NB4 (cell line): Measurements from ENCODE around the gene SYT6.

Source experiments
- MYC ChIP-seq: IDR thresholded peaks from 2 replicates; pipeline ENCODE4 v1.6.1; 2011; ENCODE audit warnings: low read depth, low read length
- TF ChIP-seq, protein P1 (sequence below): IDR thresholded peaks from one replicate; pipeline ENCODE4 v1.5.1; 2012; ENCODE audit warnings: low read depth, low read length

DNA sequence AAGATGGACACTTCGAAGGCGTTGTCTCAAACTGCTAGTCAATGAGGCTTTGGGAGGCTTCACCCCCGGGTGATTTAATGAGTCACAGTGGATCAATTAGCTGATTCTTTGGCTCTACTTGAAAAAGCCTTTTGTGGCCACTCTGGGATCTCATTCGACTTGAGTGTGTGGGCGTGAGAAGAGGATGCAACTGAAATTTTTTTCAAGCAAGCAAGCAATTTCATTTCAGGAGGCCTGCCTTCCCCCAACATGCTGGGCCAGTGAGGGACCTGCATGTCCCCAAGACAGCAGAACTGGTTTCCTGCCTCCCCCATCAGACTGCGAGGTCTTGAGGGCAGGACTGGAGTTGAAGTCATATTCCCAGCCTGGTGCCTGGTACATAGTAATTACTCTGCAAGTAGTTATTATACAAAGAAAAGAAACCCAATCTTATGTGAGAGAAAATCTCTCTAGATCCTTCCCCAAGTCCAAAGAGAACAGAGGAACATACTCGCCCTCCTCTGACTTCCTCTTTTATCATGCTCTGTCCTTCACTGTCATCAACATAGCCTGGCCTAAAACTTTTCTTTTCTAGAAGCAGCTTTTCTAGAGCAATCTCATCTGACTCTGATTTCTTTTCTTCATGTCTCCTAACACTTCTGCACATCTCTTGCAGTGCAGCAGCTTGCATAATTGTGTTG, 22.7 kb downstream of the SYT6 start:
- TF ChIP-seq, protein P1, sequence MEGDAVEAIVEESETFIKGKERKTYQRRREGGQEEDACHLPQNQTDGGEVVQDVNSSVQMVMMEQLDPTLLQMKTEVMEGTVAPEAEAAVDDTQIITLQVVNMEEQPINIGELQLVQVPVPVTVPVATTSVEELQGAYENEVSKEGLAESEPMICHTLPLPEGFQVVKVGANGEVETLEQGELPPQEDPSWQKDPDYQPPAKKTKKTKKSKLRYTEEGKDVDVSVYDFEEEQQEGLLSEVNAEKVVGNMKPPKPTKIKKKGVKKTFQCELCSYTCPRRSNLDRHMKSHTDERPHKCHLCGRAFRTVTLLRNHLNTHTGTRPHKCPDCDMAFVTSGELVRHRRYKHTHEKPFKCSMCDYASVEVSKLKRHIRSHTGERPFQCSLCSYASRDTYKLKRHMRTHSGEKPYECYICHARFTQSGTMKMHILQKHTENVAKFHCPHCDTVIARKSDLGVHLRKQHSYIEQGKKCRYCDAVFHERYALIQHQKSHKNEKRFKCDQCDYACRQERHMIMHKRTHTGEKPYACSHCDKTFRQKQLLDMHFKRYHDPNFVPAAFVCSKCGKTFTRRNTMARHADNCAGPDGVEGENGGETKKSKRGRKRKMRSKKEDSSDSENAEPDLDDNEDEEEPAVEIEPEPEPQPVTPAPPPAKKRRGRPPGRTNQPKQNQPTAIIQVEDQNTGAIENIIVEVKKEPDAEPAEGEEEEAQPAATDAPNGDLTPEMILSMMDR, result no peak
- no peak for TF ChIP-seq MYC
